Kidney glomerular epithelial cell (primary cell): ENCODE measurements around the gene POLD1.
"Not testable (repeated sequence)": the region's sequence is repeated elsewhere in the genome, so short reads cannot be mapped to it uniquely, and the experiment has no call there.

Source experiments
- DNase-seq: peaks from one replicate; lab custom pipeline; 2025; lab: John Stamatoyannopoulos, UW

The POLD1 gene

DNA sequence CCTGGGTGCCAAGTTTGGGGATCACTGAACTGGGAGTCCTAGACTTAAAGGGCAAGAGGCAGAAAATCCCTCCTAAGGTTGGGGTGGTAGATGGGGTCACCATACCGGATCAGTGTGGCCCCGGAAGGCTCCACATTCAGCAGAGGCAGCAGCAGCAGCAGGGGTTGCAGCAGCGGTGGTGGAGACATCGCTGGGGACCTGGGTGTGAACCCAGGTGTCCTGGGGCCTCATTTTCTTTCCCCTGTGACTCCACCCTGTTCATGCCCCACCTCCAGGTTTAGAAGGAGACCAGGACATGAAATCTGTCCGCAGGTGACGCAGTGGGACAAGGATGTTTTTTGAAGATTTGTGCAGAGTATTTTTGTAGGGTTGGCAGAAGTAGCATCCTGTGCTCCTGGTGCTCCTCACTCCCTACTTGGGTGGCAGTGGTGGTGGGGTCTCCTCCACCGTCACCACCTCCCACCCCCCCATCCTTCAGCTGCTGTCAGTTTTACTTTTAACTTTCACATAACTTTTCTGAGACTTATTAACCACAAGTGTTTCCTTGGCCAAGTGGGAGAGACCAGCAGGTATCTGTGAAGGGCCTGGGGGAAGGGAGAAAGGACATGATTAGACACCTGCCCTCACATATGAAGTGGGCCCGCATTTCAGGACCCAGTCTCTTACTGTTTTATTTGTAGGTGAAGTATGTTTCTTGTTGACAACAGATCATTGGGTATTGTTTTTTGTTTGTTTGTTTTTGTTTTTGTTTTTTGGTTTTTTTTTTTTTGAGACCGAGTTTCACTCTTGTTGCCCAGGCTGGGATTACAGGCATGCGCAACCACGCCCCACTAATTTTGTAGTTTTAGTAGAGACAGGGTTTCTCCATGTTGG is 18.5 kb upstream of the POLD1 start, which contains the start of gene NAPSA:
Gene NAPSA, minus strand, starts transcription at position 206 of the 873 bp plus-strand sequence. Its CDS starts 18 bp downstream, at position 188.
- no peak for DNase-seq

DNA sequence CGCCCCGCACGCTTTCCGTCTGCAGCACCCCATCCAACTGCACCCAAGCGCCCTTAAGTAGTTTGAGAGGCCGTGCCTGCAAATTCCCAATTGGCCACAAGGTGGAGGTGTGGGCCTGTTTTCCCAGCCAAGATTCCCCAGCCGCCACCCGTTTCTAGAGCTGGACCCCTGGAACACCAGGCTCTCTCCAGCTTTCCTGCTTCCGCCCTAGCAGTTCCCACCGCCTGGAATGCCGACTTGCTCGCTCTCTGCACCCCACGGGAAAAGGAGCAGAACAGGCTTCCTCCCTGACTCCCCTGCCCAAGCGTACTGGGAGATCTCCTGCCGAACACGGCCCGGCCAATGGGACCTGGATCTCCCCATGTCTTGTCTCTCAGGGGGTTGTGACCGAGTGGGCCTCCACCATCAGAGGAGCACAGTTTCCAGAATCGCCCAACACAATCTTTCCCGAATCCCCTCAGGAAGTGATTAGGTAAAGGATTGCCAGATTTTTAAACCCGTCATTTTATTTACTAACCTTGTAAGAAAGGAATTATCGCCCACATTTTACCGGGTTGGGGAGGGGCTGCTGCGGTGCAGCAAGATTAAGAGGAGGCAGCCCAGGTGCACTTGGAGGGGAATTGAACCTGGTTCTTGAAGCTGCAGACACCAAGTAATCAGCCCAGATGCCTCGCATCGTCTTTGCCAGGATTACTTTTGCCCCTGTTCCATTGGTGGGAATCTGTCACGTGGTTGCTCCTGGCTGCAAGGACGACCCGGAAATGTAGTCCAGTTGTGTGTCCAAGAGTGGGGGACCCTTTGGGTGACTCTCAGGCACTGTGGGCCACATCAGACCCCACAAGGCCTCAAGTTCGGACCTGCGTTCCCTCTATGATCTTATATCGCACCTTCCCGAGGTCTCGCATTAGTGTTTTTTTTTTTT is 15.2 kb upstream of the POLD1 start:
- DNase-seq = peak; percentile 82

DNA sequence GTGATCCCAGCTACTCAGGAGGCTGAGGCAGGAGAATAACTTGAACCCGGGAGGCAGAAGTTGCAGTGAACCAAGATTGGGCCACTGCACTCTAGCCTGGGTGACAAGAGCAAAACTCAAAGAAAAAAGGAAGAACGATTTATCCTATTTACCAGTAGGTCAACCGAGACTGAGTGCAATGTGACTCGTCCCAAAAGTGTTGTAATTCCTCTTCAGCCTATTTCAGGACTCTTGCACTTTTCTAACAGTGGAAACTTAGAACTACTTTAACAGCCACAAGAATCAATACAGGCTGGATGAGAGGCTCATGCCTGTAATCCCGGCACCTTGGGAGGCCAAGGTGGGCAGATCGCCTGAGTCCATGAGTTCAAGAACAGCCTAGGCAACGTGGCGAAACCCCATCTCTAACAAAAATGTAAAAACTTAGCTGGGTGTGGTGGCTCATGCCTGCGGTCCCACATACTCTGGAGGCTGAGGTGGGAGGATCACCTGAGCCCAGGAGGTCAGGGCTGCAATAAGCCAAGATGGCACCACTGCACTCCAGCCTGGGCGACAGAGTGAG is 12.2 kb upstream of the POLD1 start:
- DNase-seq = no peak

DNA sequence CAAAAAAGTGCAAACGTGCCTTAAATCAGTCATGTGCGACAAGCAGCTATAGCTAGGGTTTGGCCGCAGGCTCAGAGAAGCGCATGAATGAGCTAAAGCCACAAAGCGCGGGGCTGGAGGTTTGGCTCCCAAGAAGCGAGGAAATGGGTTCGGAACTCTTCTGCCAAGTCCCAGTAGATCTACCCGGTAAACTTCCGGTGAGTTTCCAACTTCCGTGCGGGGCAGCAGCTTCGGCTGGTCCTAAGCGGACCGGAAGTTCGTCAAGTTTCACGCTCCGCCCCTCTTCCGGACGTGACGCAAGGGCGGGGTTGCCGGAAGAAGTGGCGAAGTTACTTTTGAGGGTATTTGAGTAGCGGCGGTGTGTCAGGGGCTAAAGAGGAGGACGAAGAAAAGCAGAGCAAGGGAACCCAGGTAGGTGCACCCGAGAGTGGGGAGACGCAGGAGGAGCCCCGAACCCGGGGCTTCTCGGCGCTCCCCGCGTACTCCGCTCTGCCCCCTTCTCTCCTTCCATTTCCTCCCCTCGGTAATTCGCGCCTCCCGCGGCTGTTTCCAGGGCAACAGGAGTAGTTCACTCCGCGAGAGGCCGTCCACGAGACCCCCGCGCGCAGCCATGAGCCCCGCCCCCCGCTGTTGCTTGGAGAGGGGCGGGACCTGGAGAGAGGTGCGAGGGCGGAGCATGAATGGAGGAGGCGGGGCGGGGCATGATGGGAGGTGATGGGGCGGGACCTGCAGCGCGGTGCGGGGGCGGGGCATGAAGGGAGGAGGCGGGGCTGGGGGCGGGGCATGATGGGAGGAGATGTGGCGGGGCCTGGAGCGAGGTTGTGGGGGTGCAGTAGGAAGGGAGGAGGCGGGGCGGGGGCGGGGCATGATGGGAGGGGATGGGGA is 7.7 kb upstream of the POLD1 start, which contains the start of gene NR1H2:
Gene NR1H2, plus strand, starts transcription at position 292 of the 885 bp plus-strand sequence. CDS start 1,149 bp downstream, outside the sequence.
- peak; percentile 86 for DNase-seq

DNA sequence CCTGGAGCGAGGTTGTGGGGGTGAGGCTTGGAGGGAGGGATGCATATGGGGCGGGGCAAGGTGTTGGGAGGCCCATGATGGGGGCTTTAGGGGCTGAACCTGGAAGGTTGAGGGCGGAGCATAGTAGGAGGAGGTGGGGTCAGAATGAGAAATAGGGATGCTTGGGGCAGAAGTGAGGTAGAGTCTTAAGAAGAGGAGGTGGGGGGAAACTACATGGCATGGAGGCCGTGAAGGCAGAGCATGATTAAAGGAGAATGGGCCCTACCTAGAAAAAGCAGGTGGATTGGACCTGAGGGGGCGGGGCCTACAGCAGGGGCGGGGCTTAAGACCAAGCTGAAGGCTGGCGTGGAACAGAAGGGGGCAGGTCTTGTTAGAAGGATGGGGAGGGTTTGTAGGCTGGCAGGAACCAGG is 7.1 kb upstream of the POLD1 start:
- no peak for DNase-seq

DNA sequence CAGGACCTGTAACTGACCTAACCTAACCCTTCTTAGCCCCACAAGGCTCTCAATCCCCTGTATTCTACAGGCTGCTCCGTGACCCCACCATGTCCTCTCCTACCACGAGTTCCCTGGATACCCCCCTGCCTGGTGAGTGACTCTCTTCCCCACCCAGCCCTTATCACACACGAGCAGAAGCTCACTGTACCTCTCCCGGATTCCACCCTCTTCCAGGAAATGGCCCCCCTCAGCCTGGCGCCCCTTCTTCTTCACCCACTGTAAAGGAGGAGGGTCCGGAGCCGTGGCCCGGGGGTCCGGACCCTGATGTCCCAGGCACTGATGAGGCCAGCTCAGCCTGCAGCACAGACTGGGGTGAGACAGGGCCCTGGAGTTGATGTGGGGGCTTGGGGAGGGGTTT is 6.6 kb upstream of the POLD1 start:
- DNase-seq = no peak

DNA sequence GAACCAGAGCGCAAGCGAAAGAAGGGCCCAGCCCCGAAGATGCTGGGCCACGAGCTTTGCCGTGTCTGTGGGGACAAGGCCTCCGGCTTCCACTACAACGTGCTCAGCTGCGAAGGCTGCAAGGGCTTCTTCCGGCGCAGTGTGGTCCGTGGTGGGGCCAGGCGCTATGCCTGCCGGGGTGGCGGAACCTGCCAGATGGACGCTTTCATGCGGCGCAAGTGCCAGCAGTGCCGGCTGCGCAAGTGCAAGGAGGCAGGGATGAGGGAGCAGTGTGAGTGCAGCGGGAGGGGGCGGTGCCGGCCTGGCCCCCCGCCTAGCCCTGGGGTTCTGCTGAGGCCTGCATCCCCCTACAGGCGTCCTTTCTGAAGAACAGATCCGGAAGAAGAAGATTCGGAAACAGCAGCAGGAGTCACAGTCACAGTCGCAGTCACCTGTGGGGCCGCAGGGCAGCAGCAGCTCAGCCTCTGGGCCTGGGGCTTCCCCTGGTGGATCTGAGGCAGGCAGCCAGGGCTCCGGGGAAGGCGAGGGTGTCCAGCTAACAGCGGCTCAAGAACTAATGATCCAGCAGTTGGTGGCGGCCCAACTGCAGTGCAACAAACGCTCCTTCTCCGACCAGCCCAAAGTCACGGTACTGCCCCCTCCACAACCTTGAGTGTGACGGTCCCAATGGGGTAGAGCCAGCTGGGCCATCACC is 5.8 kb upstream of the POLD1 start:
- DNase-seq = no peak

DNA sequence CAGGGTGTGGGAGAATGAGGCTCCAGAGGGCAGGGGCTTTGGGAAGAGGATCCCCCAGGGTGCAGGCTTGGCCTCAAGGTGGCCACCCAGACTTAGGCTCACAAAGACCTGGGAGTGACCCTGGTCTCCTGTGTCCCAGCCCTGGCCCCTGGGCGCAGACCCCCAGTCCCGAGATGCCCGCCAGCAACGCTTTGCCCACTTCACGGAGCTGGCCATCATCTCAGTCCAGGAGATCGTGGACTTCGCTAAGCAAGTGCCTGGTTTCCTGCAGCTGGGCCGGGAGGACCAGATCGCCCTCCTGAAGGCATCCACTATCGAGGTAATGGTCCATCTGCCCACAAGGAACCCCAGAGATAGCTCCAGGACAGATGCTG is 5.3 kb upstream of the POLD1 start:
- no peak for DNase-seq

DNA sequence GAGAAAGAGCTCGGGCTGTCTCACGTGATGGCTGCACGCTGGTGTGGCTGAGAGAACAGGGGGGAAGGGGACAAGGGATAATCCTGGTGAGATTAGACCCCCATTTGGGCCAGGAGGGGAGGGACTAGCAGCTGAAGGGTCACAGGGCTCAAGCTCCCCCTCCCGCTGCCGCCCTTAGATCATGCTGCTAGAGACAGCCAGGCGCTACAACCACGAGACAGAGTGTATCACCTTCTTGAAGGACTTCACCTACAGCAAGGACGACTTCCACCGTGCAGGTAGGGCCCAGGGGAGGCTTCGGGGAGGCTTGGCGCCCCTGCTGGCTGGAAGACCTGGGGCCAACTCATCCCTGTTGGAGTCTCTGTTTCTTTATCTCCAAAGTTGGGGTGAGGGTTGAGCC is 4.5 kb upstream of the POLD1 start:
- no peak for DNase-seq

DNA sequence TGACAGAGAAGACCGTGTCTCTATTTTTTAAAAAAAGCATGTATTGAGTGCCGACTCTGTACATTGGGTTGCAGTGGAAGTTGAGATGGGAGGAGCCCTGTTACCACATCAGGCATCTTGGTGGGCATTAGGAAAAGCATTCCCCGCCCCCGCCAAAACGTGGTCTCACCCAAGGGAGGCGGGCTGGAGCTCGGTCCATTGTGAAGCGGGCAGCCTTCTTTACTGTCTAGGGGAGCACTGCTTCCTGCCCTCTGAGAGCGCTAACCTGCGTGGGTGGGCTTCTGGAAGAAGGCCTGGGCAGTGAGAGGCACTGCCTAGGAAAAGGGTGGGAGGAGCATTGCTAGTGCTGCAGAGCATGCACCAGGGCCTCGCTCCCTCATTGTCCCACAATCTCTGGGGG is 4.0 kb upstream of the POLD1 start:
- no peak for DNase-seq

DNA sequence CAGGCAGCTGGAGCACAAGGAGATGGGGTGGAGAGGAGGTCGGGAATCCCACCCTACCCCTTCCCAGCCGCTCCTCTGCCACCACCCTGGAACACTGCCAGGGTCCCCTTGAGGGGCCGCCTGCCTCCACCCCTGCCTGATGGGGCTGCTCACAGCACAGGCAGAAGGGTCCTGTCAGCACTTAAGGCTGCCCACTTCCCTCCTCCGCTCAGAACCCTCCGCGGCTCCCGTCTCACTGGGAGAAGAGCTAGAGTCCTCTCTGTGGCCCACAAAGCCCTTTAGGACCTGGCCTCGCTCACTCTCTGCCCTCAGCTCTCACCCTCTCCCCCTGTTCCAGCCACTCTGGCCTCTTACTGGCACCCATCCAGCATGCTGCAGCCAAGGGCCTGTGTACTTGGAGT is 3.4 kb upstream of the POLD1 start:
- DNase-seq = no peak

DNA sequence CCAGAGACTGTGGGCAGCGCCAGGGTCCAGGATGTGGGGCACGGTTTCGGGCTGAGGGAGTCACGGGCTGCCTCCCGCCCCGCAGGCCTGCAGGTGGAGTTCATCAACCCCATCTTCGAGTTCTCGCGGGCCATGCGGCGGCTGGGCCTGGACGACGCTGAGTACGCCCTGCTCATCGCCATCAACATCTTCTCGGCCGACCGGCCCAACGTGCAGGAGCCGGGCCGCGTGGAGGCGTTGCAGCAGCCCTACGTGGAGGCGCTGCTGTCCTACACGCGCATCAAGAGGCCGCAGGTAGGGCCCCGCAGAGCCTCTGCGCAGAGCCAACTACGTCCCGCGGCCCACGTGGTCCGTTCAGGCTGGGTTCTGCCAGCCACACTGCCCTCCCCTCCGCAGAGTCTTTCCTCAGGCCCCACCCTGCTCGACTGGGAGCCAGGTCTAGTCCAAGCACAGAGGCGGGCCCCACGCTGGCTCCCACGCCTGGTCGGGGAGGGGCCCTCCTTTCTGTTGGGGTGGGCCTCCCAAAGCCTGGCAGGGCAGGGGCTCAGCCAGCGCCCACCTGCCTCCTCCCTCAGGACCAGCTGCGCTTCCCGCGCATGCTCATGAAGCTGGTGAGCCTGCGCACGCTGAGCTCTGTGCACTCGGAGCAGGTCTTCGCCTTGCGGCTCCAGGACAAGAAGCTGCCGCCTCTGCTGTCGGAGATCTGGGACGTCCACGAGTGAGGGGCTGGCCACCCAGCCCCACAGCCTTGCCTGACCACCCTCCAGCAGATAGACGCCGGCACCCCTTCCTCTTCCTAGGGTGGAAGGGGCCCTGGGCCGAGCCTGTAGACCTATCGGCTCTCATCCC is 2.0 kb upstream of the POLD1 start:
- DNase-seq = no peak

DNA sequence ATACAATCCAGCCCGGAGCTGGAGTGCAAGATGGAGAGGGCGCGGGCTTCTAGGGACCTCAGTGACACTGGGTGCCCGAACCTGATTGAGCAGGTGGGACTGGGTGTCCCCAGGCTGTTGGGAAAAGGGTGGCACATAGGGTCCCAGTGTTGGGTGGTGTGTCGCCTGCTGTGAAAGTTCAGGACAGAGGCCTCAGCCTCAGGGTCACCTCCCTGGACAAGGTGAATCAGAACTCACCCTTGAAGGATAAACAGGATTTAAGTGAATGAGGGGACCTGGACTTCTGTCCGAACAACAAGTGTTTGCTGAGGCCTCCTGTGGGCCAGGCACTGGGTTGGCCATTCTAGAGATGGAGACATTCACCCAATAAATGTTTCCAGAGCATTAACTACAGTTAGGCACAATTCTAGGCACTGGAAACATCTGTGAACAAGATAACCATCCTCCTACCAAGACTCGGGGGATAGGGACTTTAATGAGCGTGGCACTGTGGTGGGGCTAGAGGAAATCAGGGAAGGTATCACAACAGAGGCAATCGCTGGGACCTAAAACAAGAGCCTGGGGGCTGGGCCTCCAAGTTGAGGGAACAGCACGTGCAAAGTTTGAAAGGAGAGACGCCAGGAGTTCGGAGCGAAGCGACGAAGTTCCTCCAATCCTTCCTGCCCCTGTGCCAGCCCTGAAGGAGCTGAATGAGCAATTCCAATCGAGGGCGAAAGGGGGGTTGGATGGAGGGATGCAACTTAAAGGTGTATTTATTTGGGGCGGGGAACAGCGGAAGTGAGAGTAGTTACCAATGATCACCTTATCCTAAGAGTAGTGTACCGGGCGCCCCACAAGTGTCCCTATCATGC is 921 bp upstream of the POLD1 start:
- peak; percentile 51 for DNase-seq

DNA sequence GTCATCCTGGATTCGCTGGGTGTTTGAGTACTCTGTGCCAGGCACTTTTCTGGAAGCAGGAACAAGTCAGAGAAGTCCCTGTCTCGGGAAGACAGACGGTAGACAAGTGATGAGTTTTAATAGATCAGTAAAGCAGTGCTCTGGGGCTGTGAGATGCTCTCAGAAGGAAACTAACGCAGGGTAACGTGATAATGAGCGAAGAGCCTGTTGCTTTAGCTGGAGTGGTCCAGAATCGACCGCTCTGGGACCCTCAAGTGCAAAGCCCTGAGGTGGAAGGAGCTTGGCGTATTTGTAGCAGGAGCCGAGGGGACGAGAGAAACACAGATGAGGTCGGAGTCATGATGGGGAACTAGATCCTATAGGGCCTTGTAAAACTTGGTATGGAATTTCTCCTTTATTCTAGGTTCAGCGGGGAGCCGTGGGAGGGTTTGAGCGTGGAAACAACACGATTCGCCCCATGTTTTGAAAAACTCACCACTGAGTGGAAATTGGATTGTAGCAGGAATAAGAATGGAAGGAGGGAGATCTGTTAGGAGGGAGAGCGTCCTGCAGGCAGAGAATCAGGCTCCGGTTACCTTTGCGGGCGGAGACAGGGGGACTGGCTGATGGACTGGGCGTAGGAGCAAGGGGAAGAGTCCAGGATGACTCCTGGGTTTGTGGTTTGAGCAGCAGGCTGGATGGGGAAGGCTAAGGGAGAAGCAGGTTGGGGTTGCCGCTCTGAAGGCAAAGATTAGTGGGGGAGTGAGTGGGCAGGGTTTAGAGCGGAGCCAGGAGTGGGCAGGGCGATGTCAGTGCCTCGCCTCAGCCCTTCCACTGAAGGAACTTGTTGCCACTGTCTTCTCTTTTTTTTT is 763 bp downstream of the POLD1 start:
- DNase-seq = peak; percentile 16

DNA sequence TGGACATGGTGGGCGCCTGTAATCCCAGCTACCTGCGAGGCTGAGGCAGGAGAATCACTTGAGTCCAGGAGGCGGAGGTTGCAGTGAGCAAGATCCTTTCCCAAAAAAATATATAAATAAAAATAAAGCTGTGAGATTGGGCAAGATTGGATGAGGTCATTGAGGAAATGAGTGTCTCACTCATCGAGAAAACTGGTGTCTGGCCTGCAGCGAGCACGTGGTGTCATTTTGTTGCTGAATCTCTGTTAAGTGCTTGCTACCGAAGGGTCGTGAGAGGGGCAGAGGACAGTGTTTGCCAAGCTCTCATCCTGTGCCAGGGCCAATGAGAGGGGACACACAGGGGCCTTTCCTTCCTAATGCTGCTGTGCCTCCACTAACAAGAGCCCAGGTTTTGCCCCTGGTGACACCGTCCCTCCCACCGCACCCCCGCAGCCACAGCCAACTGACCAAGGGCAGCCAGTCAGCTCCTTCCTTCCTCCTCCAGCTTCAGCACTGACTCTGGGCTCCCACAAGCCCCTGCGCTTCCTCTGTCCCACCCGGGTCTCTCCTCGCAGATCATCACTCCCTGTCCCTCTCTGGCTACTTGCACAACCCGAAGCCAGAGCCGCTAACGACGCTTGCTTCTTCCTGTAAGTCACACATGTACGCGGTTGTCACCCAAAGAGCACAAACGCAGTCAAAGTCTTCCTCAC is 3.2 kb downstream of the POLD1 start:
- DNase-seq = no peak

DNA sequence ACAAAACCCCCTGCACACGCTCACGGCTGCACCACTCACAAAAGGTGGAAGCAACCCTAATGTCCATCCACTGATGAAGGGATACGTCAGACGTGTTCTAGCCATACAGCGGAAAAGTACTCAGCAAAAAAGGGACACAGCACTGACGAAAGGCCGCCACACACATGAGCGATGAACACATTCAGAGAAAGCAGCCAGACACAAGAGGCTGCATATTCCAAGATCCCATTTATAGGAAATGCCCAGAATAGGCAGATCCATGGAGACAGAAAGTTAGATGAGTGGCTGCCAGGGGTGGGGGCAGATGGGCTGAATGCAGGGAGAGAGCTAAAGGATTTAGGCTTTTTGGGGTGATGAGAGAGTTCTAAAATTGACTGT is 3.7 kb downstream of the POLD1 start:
- no peak for DNase-seq

DNA sequence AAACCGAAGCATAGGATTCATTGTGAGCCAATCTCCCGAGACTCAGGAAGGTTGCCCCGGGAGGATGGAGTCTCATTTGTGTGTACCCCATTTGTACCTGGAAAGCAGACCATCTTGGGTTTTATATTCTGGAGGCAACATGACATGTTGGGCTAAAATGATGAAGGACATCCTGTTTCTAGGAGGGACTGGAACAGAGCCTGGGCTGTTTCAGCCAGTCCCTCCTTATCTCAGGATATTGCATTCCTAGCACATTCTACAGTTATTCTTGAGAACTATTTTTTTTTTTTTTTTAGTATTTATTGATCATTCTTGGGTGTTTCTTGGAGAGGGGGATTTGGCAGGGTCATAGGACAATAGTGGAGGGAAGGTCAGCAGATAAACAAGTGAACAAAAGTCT is 6.1 kb downstream of the POLD1 start:
- not testable (repeated sequence) for DNase-seq
